B cell (primary cell): ENCODE measurements around the gene MBNL1. TPM values are rescaled to one million over a fixed set of nuclear protein-coding genes. Genes with fewer than 3 reads are reported as not detected.
A peak's percentile ranks its signal among the peaks of the same experiment; 100 is the strongest.

Experiments
- ATAC-seq: fragments of 200-7000 bp; cut with Tn5 transposase; one replicate; pipeline ENCODE4 v1.10.0; 2021; ENCODE audit warnings: low read depth, mild to moderate bottlenecking, moderate number of reproducible peaks, moderate library complexity
- CTCF ChIA-PET: fragments of 350-600 bp; sonication (Branson Sonifier 250); formaldehyde crosslinking; loops from one replicate; lab custom pipeline; 2021; ENCODE audit warnings: antibody characterized with exemption, inconsistent platforms; lab: Charles Lee
- POLR2A ChIA-PET: fragments of 350-600 bp; sonication (Branson Sonifier 250); formaldehyde crosslinking; loops from one replicate; lab custom pipeline; 2021; ENCODE audit warnings: antibody characterized with exemption; lab: Charles Lee
- DNase-seq: peaks from one replicate; pipeline ENCODE4 v3.0.0; 2013
- H2AFZ ChIP-seq: 2 replicates; pipeline ENCODE4 v1.6.1; 2012; ENCODE audit warnings: mild to moderate bottlenecking, low read depth, low read length; ENCODE audit not compliant: insufficient read depth, poor library complexity, severe bottlenecking
- H3K27ac ChIP-seq, 2 donors: 1 replicate in 1 of 2; 2 replicates in 1 of 2; pipeline ENCODE4 v1.5.1; 2012 to 2013; ENCODE audit warnings: low read length in 2 of 2, mild to moderate bottlenecking in 2 of 2, moderate library complexity in 1 of 2
- H3K27me3 ChIP-seq, 4 experiments: fragments of 200-600 bp in 1 of 4; sonication (generic) in 1 of 4; replicated peaks in 1 of 4; 1 replicate in 2 of 4; 2 replicates in 2 of 4; pipeline versions ENCODE4 v1.6.1 to v1.7.0; 2013 to 2016; ENCODE audit warnings: low read length in 3 of 4, mild to moderate bottlenecking in 2 of 4, mixed read lengths in 1 of 4, moderate library complexity in 1 of 4; ENCODE audit not compliant: insufficient read depth in 4 of 4, control insufficient read depth in 3 of 4; ENCODE audit errors: control extremely low read depth in 1 of 4
- H3K36me3 ChIP-seq, 2 experiments: replicated peaks in 1 of 2; 1 replicate in 1 of 2; 2 replicates in 1 of 2; pipeline versions ENCODE4 v1.6.1 to v1.7.1; 2013; ENCODE audit warnings: low read length in 1 of 2; ENCODE audit not compliant: insufficient read depth in 2 of 2, control insufficient read depth in 1 of 2; ENCODE audit errors: control extremely low read depth in 1 of 2, extremely low read depth in 1 of 2
- H3K4me1 ChIP-seq, 2 donors: fragments of 200-600 bp in 1 of 2; sonication (generic) in 1 of 2; 1 replicate in 1 of 2; 2 replicates in 1 of 2; pipeline versions ENCODE4 v1.5.1 to v1.6.1; 2013 to 2017; ENCODE audit warnings: low read length in 2 of 2; ENCODE audit not compliant: control insufficient read depth in 2 of 2, insufficient read depth in 2 of 2
- H3K4me2 ChIP-seq: replicated peaks from 2 replicates; pipeline ENCODE3; 2012; ENCODE audit warnings: mild to moderate bottlenecking, low read depth, low read length; ENCODE audit not compliant: poor library complexity, severe bottlenecking
- H3K4me3 ChIP-seq, 5 experiments: fragments of 200-600 bp in 1 of 5; sonication (generic) in 1 of 5; 1 replicate in 3 of 5; 2 replicates in 2 of 5; pipeline versions ENCODE4 v1.5.1 to v1.7.0; 2011 to 2016; ENCODE audit warnings: low read length in 4 of 5, mild to moderate bottlenecking in 4 of 5, low read depth in 2 of 5, control low read depth in 1 of 5, moderate library complexity in 1 of 5; ENCODE audit not compliant: insufficient read depth in 1 of 5; ENCODE audit errors: control extremely low read depth in 1 of 5, extremely low read depth in 1 of 5
- H3K79me2 ChIP-seq: fragments of 200-600 bp; sonication (generic); one replicate; pipeline ENCODE4 v1.6.0; 2016; ENCODE audit warnings: low read length; ENCODE audit not compliant: control insufficient read depth, insufficient read depth
- H3K9ac ChIP-seq: fragments of 200-600 bp; sonication (generic); 2 replicates; pipeline ENCODE4 v1.6.1; 2017; ENCODE audit warnings: mild to moderate bottlenecking, low read length, moderate library complexity
- H3K9me3 ChIP-seq, 3 donors: one replicate each; pipeline versions ENCODE4 v1.6.1 to v1.7.1; 2013; ENCODE audit warnings: low read length in 2 of 3; ENCODE audit not compliant: control insufficient read depth in 2 of 3, insufficient read depth in 1 of 3; ENCODE audit errors: control extremely low read depth in 1 of 3
- H4K20me1 ChIP-seq: 2 replicates; pipeline ENCODE4 v1.6.0; 2012; ENCODE audit warnings: mild to moderate bottlenecking, low read length; ENCODE audit not compliant: insufficient read depth, control insufficient read depth, poor library complexity, severe bottlenecking
- H3K27ac Mint-ChIP-seq: one replicate; pipeline ENCODE4 v1.8.0; 2021; ENCODE audit warnings: mixed read lengths
- H3K27me3 Mint-ChIP-seq: one replicate; pipeline ENCODE4 v1.8.0; 2021; ENCODE audit warnings: mixed read lengths
- H3K4me1 Mint-ChIP-seq: one replicate; pipeline ENCODE4 v1.8.0; 2021; ENCODE audit warnings: mixed read lengths
- H3K4me3 Mint-ChIP-seq: one replicate; pipeline ENCODE4 v1.8.0; 2021; ENCODE audit warnings: mixed read lengths
- H3K9me3 Mint-ChIP-seq: one replicate; pipeline ENCODE4 v1.8.0; 2022; ENCODE audit warnings: mixed read lengths; ENCODE audit not compliant: insufficient read depth
- CTCF ChIP-seq: fragments of 200-600 bp; IDR thresholded peaks from one replicate; pipeline ENCODE4 v1.8.0; 2022; ENCODE audit warnings: antibody characterized with exemption, mild to moderate bottlenecking
- EZH2 ChIP-seq: IDR thresholded peaks from 2 replicates; pipeline ENCODE4 v1.6.1; 2012; ENCODE audit warnings: borderline replicate concordance, low read depth, mild to moderate bottlenecking, moderate library complexity, low read length; ENCODE audit not compliant: insufficient read depth, poor library complexity, severe bottlenecking
- WGBS: methylation state at CpG from one replicate; pipeline ENCODE4 v1.1.5; 2013; ENCODE audit warnings: missing lambda C conversion rate; ENCODE audit not compliant: insufficient coverage; 5-methylcytosine and 5-hydroxymethylcytosine counted together
- intact Hi-C: fragments of 100-400 bp; cut with micrococcal nuclease; formaldehyde crosslinking; loops from one replicate; pipeline ENCODE4 v1.10.0; 2022
- polyA plus RNA-seq: library from polyadenylated mRNA; depleted of rRNA; stranded (reverse); fragments of >200 nt; gene quantifications from 2 replicates; pipeline ENCODE4 v1.2.3, GENCODE V29; 2012
- total RNA-seq, 2 donors: library from RNA; stranded (reverse); fragments of 120-200 nt in 1 of 2; gene quantifications; 1 replicate in 1 of 2; 2 replicates in 1 of 2; pipeline versions ENCODE4 v1.2.3 to v1.2.4, GENCODE V29; 2013 to 2022

Gene MBNL1
- total and polyA plus RNA-seq, 2 donors (not counting 1 experiment from before 2014, with no cell fraction given), result 195 to 505 TPM

GRCh38 chr3:152241142-152242017 lies 27.3 kb upstream of the MBNL1 start:
- no peaks in the 10 kb centered on the region for H3K27me3 ChIP-seq
- H3K79me2 ChIP-seq, result peaks cover 92% of the 10 kb centered on the region
- peak overlapping the region; percentile 75 for H3K4me2 ChIP-seq
- peak overlapping the region; percentile 57 to 87 for H3K27ac ChIP-seq
- H3K9ac ChIP-seq, result peak overlapping the region; percentile 29
- no peaks in the 10 kb centered on the region for H3K36me3 ChIP-seq
- ChIA-PET CTCF (interaction anchor here (1.8 kb wide), 1 partner anchor 37 kb away, joined by 6 read pairs; no protein-coding TSS in a partner anchor), POLR2A (interaction anchor here (1.5 kb wide), 1 partner anchor 27 kb away, joined by 6 read pairs; the partner anchor contains the start of gene MBNL1)
- ATAC-seq, result no peak
- peak overlapping the region; percentile 73 for H2AFZ ChIP-seq
- WGBS, result 13% methylated on average over 2 of the region's 2 CpGs
- intact Hi-C loops, result loop anchor here (2.0 kb wide), 2 partner anchors 13 to 19 kb away; no protein-coding TSS in a partner anchor
- Mint-ChIP-seq H3K9me3 (peaks cover 2% of the 10 kb centered on the region), H3K27ac (peak overlapping the region; percentile 84), H3K27me3 (no peaks in the 10 kb centered on the region), H3K4me3 (peak overlapping the region; percentile 68), H3K4me1 (peaks cover 68% of the 10 kb centered on the region)
- peaks cover 0 to 3% (median 1%) of the 10 kb centered on the region in 3 donors for H3K9me3 ChIP-seq
- peaks cover 38 to 53% of the 10 kb centered on the region in 2 donors for H3K4me1 ChIP-seq
- H3K4me3 ChIP-seq, result peak overlapping the region in 1 of 5 experiments; percentile 30
- H4K20me1 ChIP-seq, result no peaks in the 10 kb centered on the region
- peak; percentile 38 for DNase-seq
- TF ChIP-seq EZH2, result no peak
- no peak for TF ChIP-seq CTCF
